GM21423 (cell line): ENCODE data around the gene CACTIN.

Experiments used
- ATAC-seq: cut with Tn5 transposase; IDR thresholded peaks from one replicate; pipeline ENCODE4 v1.9.1; 2021; ENCODE audit warnings: mild to moderate bottlenecking, moderate library complexity; ENCODE audit not compliant: unreplicated experiment

The CACTIN gene

GRCh38 chr19:3664879-3665642 lies 38.5 kb upstream of the CACTIN start:
- ATAC-seq: no peak

GRCh38 chr19:3663838-3664237 lies 37.2 kb upstream of the CACTIN start:
- ATAC-seq: no peak

- ATAC-seq: no peak
These were observed 35.0 kb upstream of the CACTIN start for GRCh38 chr19:3661284-3662238.

- no peak for ATAC-seq
These were observed 34.1 kb upstream of the CACTIN start for GRCh38 chr19:3660493-3661219.

- no peak for ATAC-seq
These were observed 33.1 kb upstream of the CACTIN start for GRCh38 chr19:3659746-3660112.

GRCh38 chr19:3658870-3659745 lies 32.5 kb upstream of the CACTIN start:
- no peak for ATAC-seq

- no peak for ATAC-seq
These were observed 31.6 kb upstream of the CACTIN start for GRCh38 chr19:3658004-3658869.

- ATAC-seq: no peak
These were observed 30.8 kb upstream of the CACTIN start for GRCh38 chr19:3657395-3657769.

GRCh38 chr19:3656747-3657394 lies 30.3 kb upstream of the CACTIN start:
- no peak for ATAC-seq

- ATAC-seq: no peak
These were observed 29.6 kb upstream of the CACTIN start for GRCh38 chr19:3656073-3656746.

GRCh38 chr19:3655402-3656072 lies 28.9 kb upstream of the CACTIN start:
- no peak for ATAC-seq

GRCh38 chr19:3653865-3654513 lies 27.4 kb upstream of the CACTIN start:
- ATAC-seq: no peak

GRCh38 chr19:3653081-3653795 lies 26.6 kb upstream of the CACTIN start:
- ATAC-seq: no peak

GRCh38 chr19:3652422-3652821 lies 25.8 kb upstream of the CACTIN start:
- ATAC-seq: no peak

- ATAC-seq: no peak
These were observed 25.1 kb upstream of the CACTIN start for GRCh38 chr19:3651684-3652083.

- ATAC-seq: no peak
These were observed 23.3 kb upstream of the CACTIN start for GRCh38 chr19:3649888-3650287.
